Right lobe of liver (tissue), 4 donors: Measurements from ENCODE around the gene GABARAPL2.

Experiments
- POLR2A ChIP-seq: fragments of 450-650 bp; IDR thresholded peaks from one replicate; pipeline ENCODE4 v1.6.1; 2017; ENCODE audit warnings: antibody characterized with exemption, mild to moderate bottlenecking
- TF ChIP-seq, protein P1 (sequence below), 4 donors: fragments of 200-600 bp in 3 of 4; fragments of 450-650 bp in 1 of 4; IDR thresholded peaks; one replicate each; pipeline versions ENCODE4 v1.5.1 to v1.8.0; 2016 to 2022; ENCODE audit warnings: antibody characterized with exemption in 4 of 4, mild to moderate bottlenecking in 2 of 4
- donor health status: DM: no; HTN: no; CAD: no.
- donor health status: DM: no; HTN: no; CAD: no.
- donor health status: DM: no; HTN: yes; CAD: no.

DNA sequence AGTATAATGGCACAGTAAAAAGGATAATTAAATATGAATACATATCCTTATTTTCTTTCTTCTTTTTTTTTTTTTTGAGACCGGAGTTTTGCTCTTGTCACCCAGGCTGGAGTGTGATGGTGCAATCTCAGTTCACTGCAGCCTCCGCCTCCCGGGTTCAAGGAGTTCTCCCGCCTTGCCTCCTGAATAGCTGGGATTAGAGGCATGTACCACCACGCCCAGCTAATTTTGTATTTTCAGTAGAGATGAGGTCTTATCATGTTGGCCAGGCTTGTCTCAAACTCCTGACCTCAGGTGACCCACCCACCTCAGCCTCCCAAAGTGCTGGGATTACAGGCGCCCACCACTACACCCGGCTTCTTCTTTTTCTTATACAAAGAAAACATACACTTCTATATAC lies 12.0 kb downstream of the GABARAPL2 start:
- TF ChIP-seq, protein P1, sequence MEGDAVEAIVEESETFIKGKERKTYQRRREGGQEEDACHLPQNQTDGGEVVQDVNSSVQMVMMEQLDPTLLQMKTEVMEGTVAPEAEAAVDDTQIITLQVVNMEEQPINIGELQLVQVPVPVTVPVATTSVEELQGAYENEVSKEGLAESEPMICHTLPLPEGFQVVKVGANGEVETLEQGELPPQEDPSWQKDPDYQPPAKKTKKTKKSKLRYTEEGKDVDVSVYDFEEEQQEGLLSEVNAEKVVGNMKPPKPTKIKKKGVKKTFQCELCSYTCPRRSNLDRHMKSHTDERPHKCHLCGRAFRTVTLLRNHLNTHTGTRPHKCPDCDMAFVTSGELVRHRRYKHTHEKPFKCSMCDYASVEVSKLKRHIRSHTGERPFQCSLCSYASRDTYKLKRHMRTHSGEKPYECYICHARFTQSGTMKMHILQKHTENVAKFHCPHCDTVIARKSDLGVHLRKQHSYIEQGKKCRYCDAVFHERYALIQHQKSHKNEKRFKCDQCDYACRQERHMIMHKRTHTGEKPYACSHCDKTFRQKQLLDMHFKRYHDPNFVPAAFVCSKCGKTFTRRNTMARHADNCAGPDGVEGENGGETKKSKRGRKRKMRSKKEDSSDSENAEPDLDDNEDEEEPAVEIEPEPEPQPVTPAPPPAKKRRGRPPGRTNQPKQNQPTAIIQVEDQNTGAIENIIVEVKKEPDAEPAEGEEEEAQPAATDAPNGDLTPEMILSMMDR (IDR thresholded peaks at IDR 0.05), result no peak
- no peak for TF ChIP-seq POLR2A
